SK-N-MC (cell line): ENCODE measurements around the gene UNC13B.

Source experiments
- EZH2 ChIP-seq: fragments of 200-600 bp; sonication (generic); IDR thresholded peaks from one replicate; pipeline ENCODE4 v1.6.1; 2017; ENCODE audit warnings: antibody characterized with exemption
- FOXP2 ChIP-seq: optimal IDR thresholded peaks from 2 replicates; pipeline ENCODE3; 2011; ENCODE audit warnings: mild to moderate bottlenecking, moderate library complexity; ENCODE audit not compliant: insufficient read depth; ENCODE audit errors: extremely low read length, control extremely low read depth
- POLR2AphosphoS5 ChIP-seq: IDR thresholded peaks from 2 replicates; pipeline ENCODE4 v1.6.1; 2012; ENCODE audit warnings: mild to moderate bottlenecking, low read depth, low read length, borderline replicate concordance

DNA sequence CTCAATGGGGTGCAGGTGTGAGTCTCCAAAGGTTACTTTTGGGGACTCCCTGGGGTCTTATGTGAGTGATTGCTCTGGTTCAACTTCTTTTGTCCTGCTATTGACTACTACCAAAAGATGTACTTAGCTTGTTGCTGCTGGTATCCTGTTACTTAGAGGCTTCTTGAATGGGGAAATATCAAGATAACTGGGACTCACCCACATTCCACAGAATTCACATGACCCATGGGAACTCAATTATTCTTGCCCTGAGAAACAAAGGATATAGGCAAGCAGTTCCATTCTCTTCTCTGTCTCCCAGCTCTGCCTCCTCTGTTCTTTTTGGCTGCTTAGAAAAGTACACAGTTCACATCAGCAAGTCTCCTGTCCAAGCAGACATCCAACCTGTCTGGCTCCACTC, 105.9 kb downstream of the UNC13B start:
- TF ChIP-seq EZH2 = no peak
- no peak for TF ChIP-seq POLR2AphosphoS5
- no peak for TF ChIP-seq FOXP2
